ENCODE results near the gene SCARF2. TPM values are rescaled to one million over a fixed set of nuclear protein-coding genes. Genes with fewer than 3 reads are reported as not detected.

The SCARF2 gene
- total and polyA plus RNA-seq, 2 of the 8 experiments (the other 6 are each of a cell fraction or from before 2014, with no cell fraction given), result 4.2 to 9.8 TPM

- H2BK20ac ChIP-seq (ENCODE audit: low read length), result no peak overlapping the region
- ChIA-PET CTCF (ENCODE audit: partially characterized antibody) (interaction anchor here (0.6 to 1.8 kb wide), 3 partner anchors 16 to 470 kb away, joined by 3 to 6 read pairs (median 4); no protein-coding TSS in a partner anchor), POLR2A (ENCODE audit: partially characterized antibody) (interaction anchor here (0.9 to 1.1 kb wide), 2 partner anchors 12 to 21 kb away, joined by 3 read pairs; no protein-coding TSS in a partner anchor)
- no peak overlapping the region for H2BK120ac ChIP-seq (replicated peaks; ENCODE audit: low read depth, low read length)
- no peak overlapping the region for H3K4ac ChIP-seq (replicated peaks; ENCODE audit: insufficient read length, low read depth, low read length)
- peaks cover 0 to 4% (median 0%) of the 10 kb centered on the region in 4 experiments; a peak in 1 of 7 replicates for H3K27me3 ChIP-seq (replicated peaks in 1 of 4; ENCODE audit: control insufficient read depth in 3 of 4, extremely low read depth in 1 of 4, insufficient read depth in 3 of 4, low read length in 3 of 4)
- H4K91ac ChIP-seq (replicated peaks; ENCODE audit: insufficient read length, low read length), result no peak overlapping the region
- no peak overlapping the region for H4K8ac ChIP-seq (ENCODE audit: extremely low read depth, insufficient read depth, low read length)
- no peak overlapping the region for H3K14ac ChIP-seq (ENCODE audit: insufficient read length)
- H3K23ac ChIP-seq (ENCODE audit: insufficient read length), result no peak overlapping the region
- no peak overlapping the region for H2AFZ ChIP-seq (ENCODE audit: low read length)
- no peak overlapping the region for H2BK12ac ChIP-seq (ENCODE audit: low read depth, low read length)
- no peak overlapping the region; the same call in 1 of the 2 replicates for H3K27ac ChIP-seq (ENCODE audit: low read depth, low read length)
- DNase-seq (ENCODE audit: low read depth in 1 of 2, low spot score in 2 of 2), result no peak
- H3K4me2 ChIP-seq (ENCODE audit: insufficient read depth in 1 of 2, low read depth in 2 of 2, low read length in 2 of 2), result no peak overlapping the region
- H3K79me2 ChIP-seq (ENCODE audit: control insufficient read depth in 1 of 2, insufficient read depth in 2 of 2, low read length in 2 of 2), result no peaks in the 10 kb centered on the region
- FAIRE-seq, result no peak
- no peaks in the 10 kb centered on the region; the same call in 1 of the 2 replicates for H3K79me1 ChIP-seq (ENCODE audit: low read depth, low read length)
- H4K5ac ChIP-seq (ENCODE audit: insufficient read length, low read depth, low read length), result no peak overlapping the region
- H4K20me1 ChIP-seq (replicated peaks in 1 of 2; ENCODE audit: control insufficient read depth in 1 of 2, insufficient read depth in 2 of 2, low read length in 2 of 2), result peaks cover 2 to 13% of the 10 kb centered on the region in 2 experiments
- peaks cover 0 to 5% (median 0%) of the 10 kb centered on the region in 4 experiments; a peak in 1 of 7 replicates for H3K4me1 ChIP-seq (replicated peaks in 1 of 4; ENCODE audit: control insufficient read depth in 3 of 4, insufficient read depth in 4 of 4, low read length in 3 of 4)
- no peak overlapping the region for H3K9ac ChIP-seq (replicated peaks in 1 of 4; ENCODE audit: extremely low read depth in 1 of 4, low read depth in 3 of 4, low read length in 3 of 4)
- H3K23me2 ChIP-seq (ENCODE audit: low read depth, low read length), result peaks cover 7% of the 10 kb centered on the region; the same call in 1 of the 2 replicates
- H2BK15ac ChIP-seq (ENCODE audit: low read length), result no peak overlapping the region
- no peak overlapping the region; the same call in 1 of the 2 replicates for H3K18ac ChIP-seq (ENCODE audit: extremely low read depth, low read length)
- no peak overlapping the region for H2AK5ac ChIP-seq (ENCODE audit: low read depth, low read length)
- no peaks in the 10 kb centered on the region for H3K36me3 ChIP-seq (ENCODE audit: control insufficient read depth in 2 of 4, insufficient read depth in 4 of 4, low read length in 3 of 4)
- WGBS, 2 experiments (ENCODE audit: extremely low coverage in 1 of 2, insufficient coverage in 1 of 2, insufficient read length in 1 of 2, insufficient replicate concordance in 2 of 2, low coverage in 1 of 2, low lambda C conversion rate in 2 of 2, missing lambda C conversion rate in 1 of 2), result 85% methylated on average over 19 of the region's 20 CpGs; no CpG with 5 or more reads in 1 of the 2 experiments
- H3K9me3 ChIP-seq (ENCODE audit: insufficient read depth in 2 of 2, low read depth in 1 of 2, low read length in 1 of 2), result no peaks in the 10 kb centered on the region
- H3K56ac ChIP-seq (replicated peaks; ENCODE audit: insufficient read length, low read depth, low read length), result no peak overlapping the region
- no peak overlapping the region for H3K4me3 ChIP-seq (ENCODE audit: extremely low read depth in 1 of 4, insufficient read depth in 2 of 4, low read depth in 3 of 4, low read length in 4 of 4)
- no peak overlapping the region for H2BK5ac ChIP-seq (ENCODE audit: low read depth, low read length)
- no peak for TF ChIP-seq GABPA (IDR thresholded peaks at IDR 0.05; ENCODE audit: borderline replicate concordance, insufficient read depth, low read length)
- TF ChIP-seq POLR2A (IDR thresholded peaks at IDR 0.05; ENCODE audit: control extremely low read depth in 1 of 2, low read depth in 2 of 2, low read length in 2 of 2), result no peak
- TF ChIP-seq CHD2 (IDR thresholded peaks at IDR 0.05; ENCODE audit: low read length), result no peak
- no peak for TF ChIP-seq TEAD4 (IDR thresholded peaks at IDR 0.05; ENCODE audit: low read depth, low read length)
- no peak for TF ChIP-seq MAX (IDR thresholded peaks at IDR 0.05)
- no peak for TF ChIP-seq SIN3A (conservative IDR thresholded peaks at IDR 0.05 in 1 of 2, IDR thresholded peaks at IDR 0.05 in 1 of 2; ENCODE audit: low read depth in 1 of 2, low read length in 2 of 2)
- no peak for TF ChIP-seq ATF2 (IDR thresholded peaks at IDR 0.05; ENCODE audit: low read length)
- TF ChIP-seq NRF1 (IDR thresholded peaks at IDR 0.05; ENCODE audit: low read depth, low read length), result no peak
- no peak for TF ChIP-seq RFX5 (IDR thresholded peaks at IDR 0.05; ENCODE audit: borderline replicate concordance, low read depth, low read length)
These were observed 14.4 kb downstream of the SCARF2 start for GRCh38 chr22:20423008-20423905.
